Stimulated activated effector memory CD8-positive, alpha-beta T cell treated with anti-CD3 and anti-CD28 coated beads, Interleukin-12 subunit alpha, Interleukin-12 subunit beta, amount 100 ng/mL, for 72 hours (primary cell): ENCODE measurements around the gene SMC6.

ENCODE experiments used
- ATAC-seq: fragments of 150-1000 bp; cut with Tn5 transposase; 2 replicates; pipeline ENCODE4 v1.10.0; 2021
- DNase-seq, 2 donors: peaks; one replicate each; pipeline ENCODE4 v3.0.0; 2021 to 2022; ENCODE audit warnings: low spot score in 2 of 2
- H3K27ac Mint-ChIP-seq: one replicate; pipeline ENCODE4 v1.8.0; 2022; ENCODE audit warnings: mild to moderate bottlenecking, mixed read lengths
- H3K36me3 Mint-ChIP-seq: one replicate; pipeline ENCODE4 v1.8.0; 2022; ENCODE audit warnings: mild to moderate bottlenecking, mixed read lengths
- H3K4me1 Mint-ChIP-seq: one replicate; pipeline ENCODE4 v1.8.0; 2022; ENCODE audit warnings: mixed read lengths
- H3K4me3 Mint-ChIP-seq: one replicate; pipeline ENCODE4 v1.8.0; 2022; ENCODE audit warnings: mild to moderate bottlenecking, mixed read lengths
- H3K9me3 Mint-ChIP-seq: one replicate; pipeline ENCODE4 v1.8.0; 2022; ENCODE audit warnings: mixed read lengths

The SMC6 gene

GRCh38 chr2:17781482-17781881 is 27.9 kb upstream of the SMC6 start:
- Mint-ChIP-seq H3K9me3 (no peaks in the 10 kb centered on the region), H3K36me3 (peaks cover 32% of the 10 kb centered on the region), H3K27ac (no peak overlapping the region), H3K4me1 (no peaks in the 10 kb centered on the region), H3K4me3 (no peak overlapping the region)
- ATAC-seq (no peak), DNase-seq (no peak)

GRCh38 chr2:17780546-17780945 is 26.9 kb upstream of the SMC6 start:
- ATAC-seq: no peak
- peaks cover 36% of the 10 kb centered on the region for H3K36me3 Mint-ChIP-seq
- no peak for DNase-seq

GRCh38 chr2:17772532-17772931 is 18.9 kb upstream of the SMC6 start:
- H3K4me3 Mint-ChIP-seq: no peak overlapping the region
- no peaks in the 10 kb centered on the region for H3K4me1 Mint-ChIP-seq
- ATAC-seq (no peak), DNase-seq (no peak)
- no peak overlapping the region for H3K27ac Mint-ChIP-seq
- peaks cover 42% of the 10 kb centered on the region for H3K36me3 Mint-ChIP-seq
- H3K9me3 Mint-ChIP-seq: no peaks in the 10 kb centered on the region

More at GRCh38 chr2:17780546-17780945, 26.9 kb upstream of the SMC6 start:
- H3K27ac Mint-ChIP-seq: no peak overlapping the region
- no peaks in the 10 kb centered on the region for H3K4me1 Mint-ChIP-seq
- no peaks in the 10 kb centered on the region for H3K9me3 Mint-ChIP-seq
- no peak overlapping the region for H3K4me3 Mint-ChIP-seq

GRCh38 chr2:17771956-17772355 is 18.3 kb upstream of the SMC6 start:
- no peaks in the 10 kb centered on the region for H3K9me3 Mint-ChIP-seq
- no peak overlapping the region for H3K27ac Mint-ChIP-seq
- H3K36me3 Mint-ChIP-seq: peaks cover 45% of the 10 kb centered on the region
- ATAC-seq (no peak), DNase-seq (no peak)
- no peak overlapping the region for H3K4me3 Mint-ChIP-seq
- H3K4me1 Mint-ChIP-seq: no peaks in the 10 kb centered on the region

- Mint-ChIP-seq H3K9me3 (no peaks in the 10 kb centered on the region), H3K27ac (no peak overlapping the region), H3K4me1 (no peaks in the 10 kb centered on the region), H3K36me3 (peaks cover 27% of the 10 kb centered on the region), H3K4me3 (no peak overlapping the region)
- DNase-seq: no peak
- ATAC-seq: no peak
Measured at GRCh38 chr2:17768894-17769293, 15.3 kb upstream of the SMC6 start.

GRCh38 chr2:17765398-17765797 is 11.8 kb upstream of the SMC6 start:
- H3K4me1 Mint-ChIP-seq: peaks cover 2% of the 10 kb centered on the region
- DNase-seq (no peak), ATAC-seq (no peak)
- H3K9me3 Mint-ChIP-seq: no peaks in the 10 kb centered on the region
- no peak overlapping the region for H3K4me3 Mint-ChIP-seq
- H3K36me3 Mint-ChIP-seq: peaks cover 37% of the 10 kb centered on the region
- no peak overlapping the region for H3K27ac Mint-ChIP-seq

GRCh38 chr2:17763641-17764333 is 10.2 kb upstream of the SMC6 start:
- Mint-ChIP-seq H3K9me3 (no peaks in the 10 kb centered on the region), H3K36me3 (peaks cover 31% of the 10 kb centered on the region)

GRCh38 chr2:17762451-17762850 is 8.8 kb upstream of the SMC6 start:
- no peak for ATAC-seq

More at GRCh38 chr2:17763641-17764333, 10.2 kb upstream of the SMC6 start:
- no peak for DNase-seq
- Mint-ChIP-seq H3K27ac (no peak overlapping the region), H3K4me1 (peaks cover 6% of the 10 kb centered on the region), H3K4me3 (no peak overlapping the region)
- no peak for ATAC-seq

GRCh38 chr2:17759805-17760204 is 6.2 kb upstream of the SMC6 start:
- H3K27ac Mint-ChIP-seq: no peak overlapping the region
- peaks cover 6% of the 10 kb centered on the region for H3K4me1 Mint-ChIP-seq
- H3K36me3 Mint-ChIP-seq: peaks cover 23% of the 10 kb centered on the region
- no peak overlapping the region for H3K4me3 Mint-ChIP-seq
- DNase-seq (no peak), ATAC-seq (no peak)
- no peaks in the 10 kb centered on the region for H3K9me3 Mint-ChIP-seq

More at GRCh38 chr2:17762451-17762850, 8.8 kb upstream of the SMC6 start:
- Mint-ChIP-seq H3K27ac (no peak overlapping the region), H3K9me3 (no peaks in the 10 kb centered on the region), H3K4me1 (peaks cover 6% of the 10 kb centered on the region), H3K4me3 (no peak overlapping the region), H3K36me3 (peaks cover 27% of the 10 kb centered on the region)
- DNase-seq: no peak

GRCh38 chr2:17758118-17758517 is 4.5 kb upstream of the SMC6 start:
- H3K27ac Mint-ChIP-seq: no peak overlapping the region
- ATAC-seq (no peak), DNase-seq (no peak)
- H3K4me3 Mint-ChIP-seq: no peak overlapping the region
- H3K4me1 Mint-ChIP-seq: peaks cover 6% of the 10 kb centered on the region
- peaks cover 28% of the 10 kb centered on the region for H3K36me3 Mint-ChIP-seq
- H3K9me3 Mint-ChIP-seq: no peaks in the 10 kb centered on the region

- DNase-seq (no peak), ATAC-seq (no peak)
- no peaks in the 10 kb centered on the region for H3K9me3 Mint-ChIP-seq
- no peak overlapping the region for H3K4me3 Mint-ChIP-seq
- H3K36me3 Mint-ChIP-seq: peaks cover 20% of the 10 kb centered on the region
- no peak overlapping the region for H3K27ac Mint-ChIP-seq
- H3K4me1 Mint-ChIP-seq: peaks cover 13% of the 10 kb centered on the region
Measured at GRCh38 chr2:17757321-17757720, 3.7 kb upstream of the SMC6 start.

- no peaks in the 10 kb centered on the region for H3K9me3 Mint-ChIP-seq
- H3K36me3 Mint-ChIP-seq: peaks cover 16% of the 10 kb centered on the region
- no peak overlapping the region for H3K27ac Mint-ChIP-seq
- H3K4me1 Mint-ChIP-seq: peaks cover 19% of the 10 kb centered on the region
- no peak for ATAC-seq
- H3K4me3 Mint-ChIP-seq: no peak overlapping the region
- DNase-seq: no peak
Measured at GRCh38 chr2:17756668-17757067, 3.1 kb upstream of the SMC6 start.

GRCh38 chr2:17754773-17755425 is 1.3 kb upstream of the SMC6 start:
- Mint-ChIP-seq H3K4me3 (peak overlapping the region; percentile 90), H3K27ac (peak overlapping the region; percentile 99), H3K4me1 (peaks cover 17% of the 10 kb centered on the region), H3K9me3 (no peaks in the 10 kb centered on the region), H3K36me3 (peaks cover 16% of the 10 kb centered on the region)
- no peak for DNase-seq
- no peak for ATAC-seq

- peak overlapping the region; percentile 99 for H3K27ac Mint-ChIP-seq
Measured at GRCh38 chr2:17752892-17753802, 463 bp downstream of the SMC6 start.

GRCh38 chr2:17752246-17752645 is 1.4 kb downstream of the SMC6 start:
- peaks cover 16% of the 10 kb centered on the region for H3K36me3 Mint-ChIP-seq
- no peak for DNase-seq
- H3K4me1 Mint-ChIP-seq: peaks cover 19% of the 10 kb centered on the region
- H3K27ac Mint-ChIP-seq: no peak overlapping the region
- H3K9me3 Mint-ChIP-seq: no peaks in the 10 kb centered on the region
- H3K4me3 Mint-ChIP-seq: peak overlapping the region; percentile 90
- no peak for ATAC-seq

More at GRCh38 chr2:17752892-17753802, 463 bp downstream of the SMC6 start:
- Mint-ChIP-seq H3K4me3 (peak overlapping the region; percentile 90), H3K9me3 (no peaks in the 10 kb centered on the region), H3K4me1 (peaks cover 19% of the 10 kb centered on the region), H3K36me3 (peaks cover 16% of the 10 kb centered on the region)
- ATAC-seq (peak; percentile 72), DNase-seq (peak in 1 of 2 donors; percentile 33)
